DMS79 (cell line): ENCODE data around the gene CACNA1I.

ENCODE experiments used
- DNase-seq: peaks from one replicate; lab custom pipeline; 2025; lab: John Stamatoyannopoulos, UW

CACNA1I gene

GRCh38 chr22:39568278-39568981 lies 2.1 kb upstream of the CACNA1I start:
- no peak for DNase-seq

GRCh38 chr22:39569066-39569465 lies 1.5 kb upstream of the CACNA1I start:
- no peak for DNase-seq

GRCh38 chr22:39570226-39570625 lies 327 bp upstream of the CACNA1I start:
- DNase-seq: no peak

- DNase-seq: no peak
Observed at GRCh38 chr22:39571538-39571937, 985 bp downstream of the CACNA1I start.

DNA sequence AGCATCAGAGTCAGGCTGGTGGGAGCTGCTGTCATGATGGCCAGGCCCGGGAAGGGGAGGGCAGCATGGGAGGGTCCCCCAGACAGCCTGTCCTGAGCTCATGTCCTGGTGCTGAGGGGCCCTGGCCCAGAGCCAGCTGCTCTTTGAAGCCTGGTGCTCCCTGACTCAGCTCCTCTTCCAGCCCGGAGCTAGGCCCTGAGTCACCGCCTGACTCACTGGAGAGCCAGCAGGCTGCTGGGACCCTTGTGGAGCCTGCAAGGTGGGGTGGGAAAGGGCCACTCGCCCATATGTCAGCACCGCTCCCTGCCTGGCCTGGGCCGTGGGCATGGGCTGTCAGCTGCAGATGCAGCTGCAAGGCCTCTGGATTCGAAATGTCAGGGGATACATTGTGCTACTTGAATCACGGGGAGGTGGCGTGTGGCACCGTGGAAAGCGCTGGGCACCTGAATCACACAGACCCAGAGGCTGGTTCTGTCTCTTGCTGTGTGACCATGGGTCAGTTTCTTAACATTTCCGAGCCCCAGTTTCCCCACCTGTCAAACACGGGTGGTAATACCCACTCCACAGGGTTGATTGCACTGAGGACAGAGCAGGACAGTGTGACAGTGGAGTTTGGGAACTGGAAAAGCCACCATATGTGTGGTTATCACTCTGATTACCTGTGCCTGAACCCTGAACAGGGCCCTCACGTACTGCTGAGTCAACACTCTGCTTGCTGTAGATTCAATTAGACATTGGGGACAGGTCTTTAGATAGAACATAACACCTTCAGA lies 4.4 kb downstream of the CACNA1I start:
- no peak for DNase-seq

GRCh38 chr22:39575552-39575825 lies 4.9 kb downstream of the CACNA1I start:
- no peak for DNase-seq

DNA sequence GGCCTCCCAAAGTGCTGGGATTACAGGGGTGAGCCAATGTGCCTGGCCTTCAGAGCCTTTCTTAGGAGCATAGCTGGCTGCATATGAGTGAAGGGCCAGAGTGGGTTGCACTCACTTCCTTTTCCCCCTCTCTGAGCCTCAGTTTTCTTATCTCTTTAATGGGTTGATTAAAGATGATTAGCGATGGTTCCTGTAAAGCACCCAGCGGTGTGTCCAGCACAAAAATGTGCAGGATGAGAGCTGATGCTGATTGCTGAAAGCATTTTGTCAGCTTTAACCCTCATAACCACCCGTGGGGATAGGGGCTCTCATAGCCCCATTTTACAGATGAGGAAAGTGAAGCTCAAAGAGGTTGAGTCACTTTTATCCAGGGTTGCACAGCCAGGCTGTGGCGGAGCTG lies 5.5 kb downstream of the CACNA1I start:
- no peak for DNase-seq

GRCh38 chr22:39577366-39577765 lies 6.8 kb downstream of the CACNA1I start:
- DNase-seq: no peak

DNA sequence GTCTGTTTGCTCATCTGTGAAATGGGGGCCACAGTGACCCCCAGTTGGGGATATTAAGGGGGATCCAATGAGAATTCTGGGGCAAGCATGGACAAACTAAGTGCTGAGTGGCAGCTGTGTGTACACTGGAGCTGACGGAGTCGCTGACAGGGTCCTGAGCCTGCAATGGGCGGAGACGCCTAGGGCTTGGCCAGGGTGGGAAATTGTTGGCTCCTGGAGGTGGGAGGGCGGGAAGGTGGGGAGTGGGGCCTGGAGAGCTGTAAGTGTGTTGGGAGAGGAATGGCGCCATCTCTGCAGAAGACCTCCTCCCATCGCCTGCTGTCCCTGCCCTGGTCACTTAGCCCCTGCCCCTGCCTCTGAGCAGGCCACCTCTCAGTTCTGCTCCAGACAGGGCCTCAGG lies 7.3 kb downstream of the CACNA1I start:
- DNase-seq: no peak

DNA sequence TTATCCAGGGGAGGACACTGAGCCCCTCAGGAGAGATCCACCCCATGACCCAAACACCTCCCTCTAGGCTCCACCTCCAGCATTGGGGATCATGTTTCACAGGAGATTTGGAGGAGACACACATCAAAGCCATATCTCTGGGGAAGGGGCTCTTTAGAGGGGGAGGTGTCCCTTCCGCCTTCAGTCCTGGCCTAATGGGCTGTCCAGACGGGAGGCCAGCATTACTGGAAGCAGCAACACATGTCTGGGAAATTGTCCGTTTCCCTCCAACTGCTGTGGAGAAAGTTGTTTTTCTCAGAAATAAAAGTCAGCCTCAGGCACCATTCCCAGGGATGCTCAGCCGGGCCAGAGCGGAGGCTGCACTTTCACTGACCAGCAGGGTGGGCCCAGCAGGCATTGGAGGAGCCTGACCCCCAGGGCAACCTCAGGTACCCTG lies 9.5 kb downstream of the CACNA1I start:
- DNase-seq: no peak

- DNase-seq: no peak
Observed at GRCh38 chr22:39580795-39581194, 10.2 kb downstream of the CACNA1I start.

GRCh38 chr22:39581303-39581702 lies 10.8 kb downstream of the CACNA1I start:
- DNase-seq: no peak

- no peak for DNase-seq
Observed at GRCh38 chr22:39583066-39583667, 12.6 kb downstream of the CACNA1I start.

DNA sequence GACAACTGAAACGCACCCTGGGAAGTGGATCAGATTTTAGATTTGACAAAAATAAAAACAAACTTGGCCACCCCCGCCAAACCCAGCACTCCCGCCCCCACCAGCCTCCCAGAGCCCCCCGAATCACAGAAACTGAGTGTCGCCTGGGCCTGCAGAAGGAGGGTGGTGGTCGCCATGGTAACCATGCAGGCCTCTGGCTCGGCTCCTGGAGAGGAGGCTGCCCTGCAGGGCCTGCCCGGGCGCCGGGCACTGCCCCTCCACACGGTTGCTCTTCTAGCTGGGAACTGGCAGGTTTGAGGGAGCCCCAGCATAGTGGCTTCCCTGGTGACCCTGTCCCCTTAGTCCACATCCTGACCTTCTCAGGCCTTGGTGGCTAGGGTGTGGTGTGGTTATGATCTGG lies 19.3 kb downstream of the CACNA1I start:
- DNase-seq: no peak

DNA sequence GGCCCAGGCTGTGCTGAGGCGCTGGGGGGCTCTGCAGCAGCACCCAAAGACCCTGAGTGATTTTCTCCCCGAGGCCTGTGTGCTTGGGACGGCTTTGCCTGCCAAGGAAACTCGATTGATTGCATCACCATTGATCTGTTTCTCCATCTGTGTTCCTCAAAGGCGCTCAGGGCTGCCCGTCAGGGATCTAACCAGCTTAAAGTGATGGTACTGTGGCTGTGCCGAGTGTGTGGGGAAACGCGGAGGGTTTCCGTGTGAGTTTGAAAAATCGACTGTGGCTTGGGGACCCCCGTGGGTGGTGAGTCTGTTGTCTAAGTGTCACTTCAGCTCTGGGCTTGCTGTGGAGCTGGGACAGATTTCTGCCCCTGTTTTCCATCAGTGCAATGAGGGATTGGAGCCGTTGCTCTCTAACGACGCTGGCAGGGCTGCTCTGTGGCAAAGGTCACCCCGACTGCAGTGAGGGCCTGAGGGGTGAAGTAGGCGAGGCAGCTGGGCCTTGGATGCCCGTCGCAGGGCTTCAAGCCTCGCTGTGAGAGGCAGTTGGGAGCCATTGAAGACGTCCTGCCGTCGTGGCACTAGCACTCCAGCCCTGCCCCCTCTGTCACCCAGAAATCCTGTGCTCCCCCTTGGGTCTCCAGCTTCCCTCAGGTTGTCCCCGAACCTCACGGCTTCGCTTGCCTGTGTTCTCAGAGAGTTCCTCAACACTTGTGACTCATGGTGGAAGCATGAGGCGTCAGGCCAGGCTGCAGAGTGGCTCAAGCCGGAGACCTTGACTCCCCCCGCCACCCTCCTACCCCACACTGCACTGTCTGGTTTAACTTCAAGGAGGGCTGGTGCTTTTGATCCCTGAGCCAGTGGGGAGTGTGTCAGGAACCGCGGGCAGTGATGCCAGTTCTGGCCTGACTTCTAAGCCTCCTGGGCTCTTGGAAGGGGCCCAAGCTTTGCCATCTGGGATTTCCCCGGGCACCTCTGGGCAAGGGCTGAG lies 21.8 kb downstream of the CACNA1I start:
- no peak for DNase-seq

- DNase-seq: no peak
Observed at GRCh38 chr22:39593066-39593930, 22.7 kb downstream of the CACNA1I start.

- no peak for DNase-seq
Observed at GRCh38 chr22:39593931-39594285, 23.4 kb downstream of the CACNA1I start.

GRCh38 chr22:39594411-39594810 lies 23.9 kb downstream of the CACNA1I start:
- no peak for DNase-seq

DNA sequence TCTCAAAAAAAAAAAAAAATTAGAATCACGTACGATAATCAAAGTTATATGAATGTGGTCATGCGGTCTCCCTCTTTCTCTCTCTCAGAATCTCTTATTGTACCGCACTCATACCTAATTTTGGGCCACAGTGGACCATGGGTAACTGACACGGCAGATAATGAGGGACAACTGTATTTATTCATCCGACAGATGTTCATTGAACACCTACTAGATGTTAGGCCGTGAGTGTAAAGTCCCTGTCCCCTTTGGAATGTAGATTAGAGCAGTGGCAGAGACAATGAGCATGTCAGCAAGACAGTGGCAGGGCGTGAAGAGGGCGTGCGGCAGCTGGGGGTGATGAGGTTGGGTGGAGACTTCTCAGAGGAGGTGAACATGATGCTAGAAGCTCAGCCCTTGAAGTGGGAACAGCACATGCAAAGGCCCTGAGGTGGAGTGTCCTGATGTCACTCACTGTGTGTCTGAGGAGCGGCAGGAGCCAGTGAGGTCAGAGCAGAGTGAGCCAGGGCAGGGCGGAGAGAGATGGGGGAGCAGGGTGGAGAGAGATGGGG lies 25.1 kb downstream of the CACNA1I start:
- no peak for DNase-seq

DNA sequence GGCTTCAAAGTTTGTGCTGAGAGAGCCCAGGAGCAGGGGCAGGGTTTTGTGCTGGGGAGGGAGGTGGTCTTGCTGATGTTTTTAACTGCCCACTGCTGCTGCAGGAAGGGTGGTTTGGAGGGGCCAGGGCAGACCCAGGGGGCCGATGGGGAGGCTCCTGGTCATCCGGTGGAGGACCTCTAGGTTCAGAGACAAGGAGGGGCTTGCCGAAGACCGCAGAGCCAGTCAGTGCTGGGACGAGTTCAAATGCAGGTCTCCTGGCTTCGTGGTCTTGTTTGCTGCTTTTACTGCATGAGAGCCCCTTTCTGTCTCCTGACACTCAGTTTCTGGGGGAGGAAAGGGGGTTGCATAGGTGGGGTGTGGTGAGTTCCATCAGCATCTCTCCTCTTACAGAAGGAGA lies 26.0 kb downstream of the CACNA1I start:
- no peak for DNase-seq

- no peak for DNase-seq
Observed at GRCh38 chr22:39597236-39597869, 26.8 kb downstream of the CACNA1I start.
